GM19438 (cell line): Measurements from ENCODE around the gene KLF11.

Experiments used
- ATAC-seq: cut with Tn5 transposase; IDR thresholded peaks from one replicate; pipeline ENCODE4 v1.9.1; 2021; ENCODE audit warnings: low read depth; ENCODE audit not compliant: unreplicated experiment

Gene KLF11

GRCh38 chr2:10039658-10040410, 3.5 kb upstream of the KLF11 start:
- ATAC-seq = no peak

GRCh38 chr2:10041711-10042110, 1.6 kb upstream of the KLF11 start:
- no peak for ATAC-seq

GRCh38 chr2:10042301-10043161, 819 bp upstream of the KLF11 start:
- ATAC-seq = no peak

GRCh38 chr2:10043906-10044601, 704 bp downstream of the KLF11 start:
- peak; percentile 65 for ATAC-seq

- no peak for ATAC-seq
These were observed 2.4 kb downstream of the KLF11 start for GRCh38 chr2:10045561-10046355.

- ATAC-seq = no peak
These were observed 3.6 kb downstream of the KLF11 start for GRCh38 chr2:10046931-10047330.

GRCh38 chr2:10047616-10048500, 4.5 kb downstream of the KLF11 start:
- ATAC-seq = no peak

- ATAC-seq = no peak
These were observed 5.3 kb downstream of the KLF11 start for GRCh38 chr2:10048501-10049171.

GRCh38 chr2:10052216-10052615, 8.9 kb downstream of the KLF11 start:
- no peak for ATAC-seq

- no peak for ATAC-seq
These were observed 10.0 kb downstream of the KLF11 start for GRCh38 chr2:10053351-10053750.

GRCh38 chr2:10054424-10054823, 11.1 kb downstream of the KLF11 start:
- no peak for ATAC-seq

- ATAC-seq = no peak
These were observed 11.6 kb downstream of the KLF11 start for GRCh38 chr2:10054976-10055375.

GRCh38 chr2:10056439-10056838, 13.1 kb downstream of the KLF11 start:
- no peak for ATAC-seq

- no peak for ATAC-seq
These were observed 14.1 kb downstream of the KLF11 start for GRCh38 chr2:10057231-10058107.

- no peak for ATAC-seq
These were observed 15.1 kb downstream of the KLF11 start for GRCh38 chr2:10058251-10059015.

GRCh38 chr2:10059016-10059351, 15.6 kb downstream of the KLF11 start:
- no peak for ATAC-seq

- ATAC-seq = no peak
These were observed 16.4 kb downstream of the KLF11 start for GRCh38 chr2:10059552-10060335.
